ENCODE measurements around the gene SIRT3.
A peak's percentile ranks its signal among the peaks of the same experiment; 100 is the strongest.

The SIRT3 gene

GRCh38 chr11:235997-236773 lies at the start of gene SIRT3:
Gene SIRT3 (minus strand): TSS chr11:236342. CDS start chr11:236328, 14 bp downstream.
- H3K27ac Mint-ChIP-seq = peak within 1 kb of the TSS; percentile 97
- H3K4me3 Mint-ChIP-seq = peak within 1 kb of the TSS; percentile 93
- H3K27me3 Mint-ChIP-seq = no peaks in the 10 kb centered on the region
- peaks cover 45% of the 10 kb centered on the region for H3K4me1 Mint-ChIP-seq
- peaks cover 28% of the 10 kb centered on the region for H3K36me3 Mint-ChIP-seq (ENCODE audit: low read depth)
- DNase-seq = peak; percentile 77
- H3K9me3 Mint-ChIP-seq = no peaks in the 10 kb centered on the region
- ATAC-seq = peak; percentile 79

- Mint-ChIP-seq H3K27ac (no peak overlapping the region), H3K36me3 (ENCODE audit: low read depth) (peaks cover 3% of the 10 kb centered on the region), H3K27me3 (peaks cover 29% of the 10 kb centered on the region), H3K4me3 (no peak overlapping the region), H3K9me3 (no peaks in the 10 kb centered on the region), H3K4me1 (peaks cover 60% of the 10 kb centered on the region)
- ATAC-seq = no peak
- no peak for DNase-seq
Measured at GRCh38 chr11:285894-286220, 49.7 kb upstream of the SIRT3 start.

- Mint-ChIP-seq H3K36me3 (ENCODE audit: low read depth) (peaks cover 3% of the 10 kb centered on the region), H3K9me3 (no peaks in the 10 kb centered on the region), H3K27me3 (peaks cover 31% of the 10 kb centered on the region), H3K27ac (no peak overlapping the region), H3K4me3 (no peak overlapping the region), H3K4me1 (peaks cover 58% of the 10 kb centered on the region)
- no peak for DNase-seq
- ATAC-seq = no peak
Measured at GRCh38 chr11:285021-285893, 49.1 kb upstream of the SIRT3 start.

GRCh38 chr11:284105-285020 lies 48.2 kb upstream of the SIRT3 start:
- H3K4me3 Mint-ChIP-seq = no peak overlapping the region
- no peak for ATAC-seq
- H3K4me1 Mint-ChIP-seq = peaks cover 55% of the 10 kb centered on the region
- H3K27ac Mint-ChIP-seq = no peak overlapping the region
- peaks cover 3% of the 10 kb centered on the region for H3K36me3 Mint-ChIP-seq (ENCODE audit: low read depth)
- no peaks in the 10 kb centered on the region for H3K9me3 Mint-ChIP-seq
- peaks cover 33% of the 10 kb centered on the region for H3K27me3 Mint-ChIP-seq
- DNase-seq = peak; percentile 8

- H3K4me1 Mint-ChIP-seq = peaks cover 58% of the 10 kb centered on the region
- H3K27ac Mint-ChIP-seq = peak overlapping the region; percentile 51
- H3K36me3 Mint-ChIP-seq (ENCODE audit: low read depth) = peaks cover 3% of the 10 kb centered on the region
- DNase-seq = no peak
- no peak for ATAC-seq
- peak overlapping the region; percentile 70 for H3K4me3 Mint-ChIP-seq
- H3K9me3 Mint-ChIP-seq = no peaks in the 10 kb centered on the region
- peaks cover 36% of the 10 kb centered on the region for H3K27me3 Mint-ChIP-seq
Measured at GRCh38 chr11:283405-284104, 47.4 kb upstream of the SIRT3 start.

- Mint-ChIP-seq H3K4me3 (peak overlapping the region; percentile 70), H3K27me3 (peaks cover 36% of the 10 kb centered on the region), H3K36me3 (ENCODE audit: low read depth) (peaks cover under 1% of the 10 kb centered on the region), H3K9me3 (no peaks in the 10 kb centered on the region), H3K4me1 (peaks cover 59% of the 10 kb centered on the region), H3K27ac (peak overlapping the region; percentile 51)
- no peak for DNase-seq
- no peak for ATAC-seq
Measured at GRCh38 chr11:282630-283360, 46.7 kb upstream of the SIRT3 start.

- no peak for DNase-seq
- Mint-ChIP-seq H3K27ac (peak overlapping the region; percentile 51), H3K27me3 (peaks cover 39% of the 10 kb centered on the region), H3K36me3 (ENCODE audit: low read depth) (peaks cover 2% of the 10 kb centered on the region), H3K4me3 (peak overlapping the region; percentile 70), H3K9me3 (peaks cover 6% of the 10 kb centered on the region), H3K4me1 (peaks cover 62% of the 10 kb centered on the region)
- no peak for ATAC-seq
Measured at GRCh38 chr11:282171-282570, 46.0 kb upstream of the SIRT3 start.

GRCh38 chr11:281486-282161 lies 45.5 kb upstream of the SIRT3 start:
- DNase-seq = no peak
- peaks cover 39% of the 10 kb centered on the region for H3K27me3 Mint-ChIP-seq

GRCh38 chr11:280706-281485 lies 44.8 kb upstream of the SIRT3 start:
- Mint-ChIP-seq H3K36me3 (ENCODE audit: low read depth) (peaks cover 5% of the 10 kb centered on the region), H3K4me1 (peaks cover 52% of the 10 kb centered on the region), H3K27ac (peak overlapping the region; percentile 46), H3K9me3 (peaks cover 12% of the 10 kb centered on the region), H3K4me3 (peak overlapping the region; percentile 70), H3K27me3 (peaks cover 39% of the 10 kb centered on the region)
- ATAC-seq (peak; percentile 16), DNase-seq (peak; percentile 35)

More at GRCh38 chr11:281486-282161, 45.5 kb upstream of the SIRT3 start:
- Mint-ChIP-seq H3K4me3 (peak overlapping the region; percentile 70), H3K4me1 (peaks cover 57% of the 10 kb centered on the region), H3K27ac (peak overlapping the region; percentile 46), H3K36me3 (ENCODE audit: low read depth) (peaks cover 4% of the 10 kb centered on the region), H3K9me3 (peaks cover 11% of the 10 kb centered on the region)
- no peak for ATAC-seq

GRCh38 chr11:279966-280705 lies 44.0 kb upstream of the SIRT3 start:
- Mint-ChIP-seq H3K4me1 (peaks cover 46% of the 10 kb centered on the region), H3K36me3 (ENCODE audit: low read depth) (peaks cover 5% of the 10 kb centered on the region), H3K9me3 (peaks cover 12% of the 10 kb centered on the region), H3K27ac (peak overlapping the region; percentile 56), H3K27me3 (peaks cover 39% of the 10 kb centered on the region), H3K4me3 (peak overlapping the region; percentile 67)
- DNase-seq = peak; percentile 40
- no peak for ATAC-seq

GRCh38 chr11:279040-279965 lies 43.2 kb upstream of the SIRT3 start:
- Mint-ChIP-seq H3K36me3 (ENCODE audit: low read depth) (peaks cover 5% of the 10 kb centered on the region), H3K4me1 (peaks cover 46% of the 10 kb centered on the region), H3K4me3 (no peak overlapping the region), H3K27me3 (peaks cover 39% of the 10 kb centered on the region), H3K27ac (peak overlapping the region; percentile 59), H3K9me3 (peaks cover 12% of the 10 kb centered on the region)
- DNase-seq (peak; percentile 19), ATAC-seq (no peak)
